VCaP (cell line): ENCODE data around the gene SELE.

Experiments used
- H3K27ac ChIP-seq: fragments of 450-650 bp; 2 replicates; pipeline ENCODE4 v1.5.1; 2017
- TF ChIP-seq, protein P1 (sequence below): fragments of 450-650 bp; conservative IDR thresholded peaks from 2 replicates; pipeline ENCODE4 v1.5.1; 2017; ENCODE audit warnings: mild to moderate bottlenecking, moderate library complexity

Gene SELE

DNA sequence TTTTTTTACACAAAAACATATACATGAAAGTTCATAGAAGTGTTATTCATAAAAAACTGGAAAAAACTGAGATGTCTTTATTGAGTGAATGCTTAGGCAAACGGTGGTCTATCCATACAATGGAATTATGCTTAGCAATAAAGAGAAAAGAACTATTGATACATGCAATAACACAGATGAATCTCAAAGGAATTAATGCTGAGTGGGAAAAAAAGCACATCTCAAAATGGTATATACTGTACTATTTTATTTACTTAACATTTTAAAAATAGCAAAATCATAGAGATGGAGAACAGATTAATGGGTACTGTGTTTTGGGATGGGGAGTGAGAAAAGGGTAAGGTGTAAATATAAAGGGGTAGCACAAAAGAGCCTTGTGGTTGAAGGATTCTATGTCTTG, 31.0 kb upstream of the SELE start:
- TF ChIP-seq, protein P1, sequence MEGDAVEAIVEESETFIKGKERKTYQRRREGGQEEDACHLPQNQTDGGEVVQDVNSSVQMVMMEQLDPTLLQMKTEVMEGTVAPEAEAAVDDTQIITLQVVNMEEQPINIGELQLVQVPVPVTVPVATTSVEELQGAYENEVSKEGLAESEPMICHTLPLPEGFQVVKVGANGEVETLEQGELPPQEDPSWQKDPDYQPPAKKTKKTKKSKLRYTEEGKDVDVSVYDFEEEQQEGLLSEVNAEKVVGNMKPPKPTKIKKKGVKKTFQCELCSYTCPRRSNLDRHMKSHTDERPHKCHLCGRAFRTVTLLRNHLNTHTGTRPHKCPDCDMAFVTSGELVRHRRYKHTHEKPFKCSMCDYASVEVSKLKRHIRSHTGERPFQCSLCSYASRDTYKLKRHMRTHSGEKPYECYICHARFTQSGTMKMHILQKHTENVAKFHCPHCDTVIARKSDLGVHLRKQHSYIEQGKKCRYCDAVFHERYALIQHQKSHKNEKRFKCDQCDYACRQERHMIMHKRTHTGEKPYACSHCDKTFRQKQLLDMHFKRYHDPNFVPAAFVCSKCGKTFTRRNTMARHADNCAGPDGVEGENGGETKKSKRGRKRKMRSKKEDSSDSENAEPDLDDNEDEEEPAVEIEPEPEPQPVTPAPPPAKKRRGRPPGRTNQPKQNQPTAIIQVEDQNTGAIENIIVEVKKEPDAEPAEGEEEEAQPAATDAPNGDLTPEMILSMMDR = no peak
- no peak overlapping the region for H3K27ac ChIP-seq

DNA sequence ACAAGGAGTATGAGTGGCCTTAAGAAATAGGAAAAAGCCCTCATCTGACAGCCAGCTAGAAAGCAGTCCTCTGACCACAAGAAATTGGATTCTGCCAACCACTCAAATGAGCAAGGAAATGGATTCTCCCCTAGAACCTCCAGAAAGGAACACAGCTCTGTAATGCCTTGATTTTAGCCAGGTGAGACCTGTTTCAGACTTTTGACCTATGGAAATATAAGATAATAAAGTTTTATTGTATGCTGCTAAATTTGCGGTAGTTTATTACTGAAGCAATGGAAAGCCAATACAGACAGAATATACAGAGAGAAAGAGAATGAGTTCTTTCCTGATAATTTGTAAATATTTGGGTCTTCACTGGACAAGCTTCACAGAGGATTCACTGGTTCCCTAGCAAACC, 28.8 kb upstream of the SELE start:
- peak overlapping the region; percentile 13; the same call in 1 of the 2 replicates for H3K27ac ChIP-seq
- TF ChIP-seq, protein P1 = no peak

DNA sequence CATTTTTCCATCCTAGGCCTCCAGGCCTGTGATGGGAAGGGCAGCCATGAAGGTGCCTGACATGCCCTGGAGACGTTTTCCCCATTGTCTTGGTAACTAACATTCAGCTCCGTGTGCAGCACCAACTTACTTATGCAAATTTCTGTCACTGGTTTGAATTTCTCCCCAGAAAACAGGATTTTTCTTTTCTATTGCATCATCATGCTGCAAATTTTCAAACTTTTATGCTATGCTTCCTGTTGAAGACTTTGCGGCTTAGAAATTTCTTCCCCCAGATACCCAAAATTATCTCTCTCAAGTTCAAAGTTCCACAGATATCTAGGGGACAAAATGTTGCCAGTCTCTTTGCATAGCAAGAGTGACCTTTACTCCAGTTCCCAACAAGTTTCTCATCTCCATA, 25.2 kb upstream of the SELE start:
- H3K27ac ChIP-seq = no peak overlapping the region
- TF ChIP-seq, protein P1 = no peak

DNA sequence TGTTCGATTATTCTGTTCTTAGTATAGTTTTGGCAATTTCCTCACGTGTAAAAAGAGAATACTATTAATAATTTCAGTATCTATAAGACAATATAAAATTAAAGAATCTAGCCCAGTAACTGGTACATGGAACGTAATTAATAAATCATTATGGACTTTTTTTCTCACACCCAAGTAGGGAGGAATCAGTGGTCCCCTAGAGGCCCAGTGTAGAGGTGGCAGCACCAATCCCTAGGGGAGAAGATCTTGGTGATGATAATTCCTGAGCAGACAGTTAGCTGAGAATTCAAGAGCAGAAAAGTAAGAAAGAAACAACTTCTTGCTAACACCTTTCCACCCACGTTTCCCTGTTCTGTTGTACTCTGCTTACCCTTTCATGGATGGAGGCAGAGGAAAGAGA, 19.7 kb upstream of the SELE start:
- H3K27ac ChIP-seq = no peak overlapping the region
- TF ChIP-seq, protein P1 = no peak

DNA sequence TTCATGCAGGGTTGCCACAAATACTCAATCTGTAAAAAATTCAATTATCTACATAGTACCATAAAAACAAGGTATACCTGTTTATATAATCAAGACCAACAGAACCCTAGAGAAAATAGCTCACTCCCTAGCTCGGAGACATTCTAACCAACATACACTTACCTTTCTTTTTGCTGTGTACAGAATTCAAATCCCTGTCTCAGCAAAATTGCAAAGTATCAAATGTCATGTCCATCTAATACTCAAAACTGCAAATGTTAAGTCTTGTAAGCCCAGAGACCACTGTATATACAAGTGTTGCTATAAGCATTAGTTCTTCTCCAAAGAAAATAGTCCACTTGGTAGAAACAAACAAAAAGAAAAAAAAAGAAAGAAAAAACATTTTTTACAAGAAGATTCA, 16.2 kb upstream of the SELE start:
- H3K27ac ChIP-seq = no peak overlapping the region
- TF ChIP-seq, protein P1 = no peak

DNA sequence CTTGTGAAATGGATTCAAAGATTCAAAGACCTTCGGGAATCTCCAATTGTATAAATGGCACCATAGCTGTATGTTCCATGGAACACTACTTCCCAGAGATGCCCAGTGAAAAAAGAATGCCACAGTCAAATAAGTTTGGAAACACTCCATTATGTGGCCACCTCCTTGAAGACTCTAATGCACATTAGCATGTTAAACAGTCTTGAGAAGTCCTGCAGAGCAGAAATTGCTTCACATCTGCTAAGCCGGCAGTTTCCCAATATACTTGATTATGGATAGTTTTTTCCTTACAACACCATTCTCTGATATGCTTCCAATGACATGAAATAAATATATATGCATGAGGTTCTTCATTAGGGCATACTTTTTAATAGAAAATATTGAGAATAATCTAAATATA, 12.7 kb upstream of the SELE start:
- H3K27ac ChIP-seq = no peak overlapping the region
- TF ChIP-seq, protein P1 = no peak

DNA sequence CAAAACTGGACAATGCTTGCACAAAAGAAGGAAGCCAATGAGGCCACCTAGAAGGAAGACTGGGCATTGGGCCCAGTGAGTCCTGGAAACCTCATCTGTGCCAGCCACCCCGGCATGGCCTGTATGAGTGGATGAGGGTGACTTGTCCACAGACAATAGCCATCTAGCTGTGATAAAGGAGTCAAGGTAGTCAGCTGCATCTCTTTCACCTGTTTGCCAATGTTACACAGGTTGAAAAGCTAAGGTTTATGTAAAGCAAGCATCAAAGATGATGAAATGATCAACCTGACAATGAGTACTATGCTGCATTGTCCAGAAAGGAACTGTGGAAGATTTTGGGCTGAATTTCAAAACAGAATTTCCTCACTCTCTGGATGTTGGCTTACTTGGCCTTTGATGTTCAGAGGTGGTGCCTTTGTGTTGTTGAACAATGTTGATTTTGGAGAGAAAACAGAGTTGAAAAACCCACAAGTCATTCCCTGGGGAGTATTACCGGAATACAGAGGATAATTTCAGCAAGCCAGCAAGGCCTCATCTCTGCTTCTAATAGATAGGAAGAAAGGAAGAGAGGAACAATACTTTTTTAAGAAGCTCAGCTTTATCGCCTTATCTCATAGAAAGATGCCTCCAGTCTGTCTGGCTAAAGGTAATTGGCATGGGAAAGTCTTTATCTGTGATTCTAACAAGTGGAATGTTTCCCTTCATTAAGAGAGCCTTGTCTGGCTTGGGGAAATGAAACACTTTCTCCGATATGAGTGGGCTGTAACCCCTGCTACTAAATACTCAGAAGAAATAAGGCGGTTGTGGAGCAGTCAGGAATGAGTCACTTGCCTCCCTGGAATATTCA, 11.4 kb upstream of the SELE start:
- TF ChIP-seq, protein P1 = no peak
- H3K27ac ChIP-seq = no peak overlapping the region
